Kidney (tissue), 14 donors: ENCODE results near the gene CDR2. TPM values are rescaled to one million over a fixed set of nuclear protein-coding genes. Genes with fewer than 3 reads are reported as not detected.

Experiments
- DNase-seq, 5 donors: peaks; one replicate each; pipeline ENCODE4 v3.0.0-alpha.2; 2013 to 2020
- FAIRE-seq: peaks from 2 replicates; lab custom pipeline; 2012; peaks lifted over from hg19 to GRCh38; lab: Jason Lieb, UNC
- H3K27ac ChIP-seq, 2 donors: one replicate each; pipeline ENCODE4 v1.7.0; 2013; ENCODE audit warnings: low read depth in 2 of 2, low read length in 2 of 2, inconsistent platforms in 1 of 2
- H3K27me3 ChIP-seq: one replicate; pipeline ENCODE4 v1.7.1; 2013; ENCODE audit warnings: low read length, inconsistent platforms; ENCODE audit not compliant: control insufficient read depth, insufficient read depth
- H3K36me3 ChIP-seq, 3 donors: one replicate each; pipeline versions ENCODE4 v1.7.0 to v1.7.1; 2013; ENCODE audit warnings: low read length in 3 of 3, control low read depth in 1 of 3, inconsistent platforms in 1 of 3; ENCODE audit not compliant: insufficient read depth in 3 of 3, control insufficient read depth in 2 of 3
- H3K4me1 ChIP-seq, 3 donors: one replicate each; pipeline versions ENCODE4 v1.7.0 to v1.7.1; 2013; ENCODE audit warnings: low read length in 3 of 3, inconsistent platforms in 1 of 3, low read depth in 1 of 3; ENCODE audit not compliant: control insufficient read depth in 2 of 3, insufficient read depth in 2 of 3
- H3K4me3 ChIP-seq, 3 donors: one replicate each; pipeline versions ENCODE4 v1.7.0 to v1.8.1; 2013; ENCODE audit warnings: low read length in 3 of 3, control low read depth in 1 of 3, inconsistent platforms in 1 of 3
- H3K9ac ChIP-seq, 3 donors: one replicate each; pipeline versions ENCODE4 v1.7.0 to v1.7.1; 2013; ENCODE audit warnings: low read length in 3 of 3, control low read depth in 1 of 3, inconsistent platforms in 1 of 3
- H3K9me3 ChIP-seq, 3 donors: one replicate each; pipeline versions ENCODE4 v1.7.0 to v1.7.1; 2013; ENCODE audit warnings: low read length in 3 of 3, control low read depth in 1 of 3, inconsistent platforms in 1 of 3; ENCODE audit not compliant: control insufficient read depth in 2 of 3, insufficient read depth in 1 of 3
- CTCF ChIP-seq: IDR thresholded peaks from 3 replicates; pipeline ENCODE4 v1.5.1; 2012; ENCODE audit warnings: mild to moderate bottlenecking, moderate library complexity, borderline replicate concordance; ENCODE audit not compliant: insufficient read depth; ENCODE audit errors: extremely low read depth
- intact Hi-C: fragments of 100-400 bp; cut with DNase I; formaldehyde crosslinking; loops from one replicate; pipeline ENCODE4 v1.11.1; 2022
- polyA plus RNA-seq: library from polyadenylated mRNA; stranded (reverse); fragments of 350-450 nt; fragmentation: Illumina TruSeq; extraction: RNeasy Lipid Tissue Mini Kit (QIAGEN cat#74804); gene quantifications from one replicate; pipeline ENCODE4 v1.2.3, GENCODE V29; 2014; ENCODE audit warnings: low read depth, low replicate concordance; ENCODE audit not compliant: insufficient read depth
- total RNA-seq: library from RNA; stranded (reverse); fragmentation: NEBNext Ultra II Directional; extraction: Animal tissue kit (Norgen Biotek cat#: 25700); gene quantifications from one replicate; pipeline ENCODE4 v1.2.1, GENCODE V29; 2021
- donor health status: control.
- donor health status: control.
- donor health status: control.
- donor health status: control.
- donor health status: control.
- donor health status: DM: yes; HTN: yes; CAD: no.
- donor health status: Normal renal cell carcinoma (clear cell type).

Gene CDR2
- total and polyA plus RNA-seq, 2 donors from 2014 or later: 14.4 to 29.6 TPM

GRCh38 chr16:22335668-22336246, 38.7 kb downstream of the CDR2 start:
- no peak for TF ChIP-seq CTCF
- no peaks in the 10 kb centered on the region for H3K27me3 ChIP-seq
- peaks cover 2 to 9% (median 3%) of the 10 kb centered on the region in 3 donors for H3K9me3 ChIP-seq
- FAIRE-seq (no peak), DNase-seq (no peak)
- no peak overlapping the region for H3K4me3 ChIP-seq
- H3K36me3 ChIP-seq: peaks cover 7 to 43% (median 17%) of the 10 kb centered on the region in 3 donors
- intact Hi-C loops: no loop called here
- no peak overlapping the region for H3K9ac ChIP-seq
- H3K4me1 ChIP-seq: peaks cover 0 to 2% (median 0%) of the 10 kb centered on the region in 3 donors
- no peak overlapping the region for H3K27ac ChIP-seq

GRCh38 chr16:22333457-22333994, 40.9 kb downstream of the CDR2 start:
- peaks cover 7 to 49% (median 20%) of the 10 kb centered on the region in 3 donors for H3K36me3 ChIP-seq

GRCh38 chr16:22330326-22330725, 44.1 kb downstream of the CDR2 start:
- Histone ChIP-seq H3K4me3 (no peak overlapping the region), H3K36me3 (peaks cover 7 to 53% (median 17%) of the 10 kb centered on the region in 3 donors), H3K27me3 (no peaks in the 10 kb centered on the region), H3K9ac (no peak overlapping the region), H3K27ac (no peak overlapping the region), H3K9me3 (no peaks in the 10 kb centered on the region), H3K4me1 (peaks cover 0 to 2% (median 0%) of the 10 kb centered on the region in 3 donors)
- intact Hi-C loops: no loop called here
- TF ChIP-seq CTCF: no peak
- FAIRE-seq: no peak
- DNase-seq: no peak

More at GRCh38 chr16:22333457-22333994, 40.9 kb downstream of the CDR2 start:
- Histone ChIP-seq H3K4me3 (no peak overlapping the region), H3K4me1 (peaks cover 0 to 2% (median 0%) of the 10 kb centered on the region in 3 donors), H3K27ac (no peak overlapping the region), H3K9ac (no peak overlapping the region), H3K27me3 (no peaks in the 10 kb centered on the region), H3K9me3 (peaks cover 2 to 9% (median 3%) of the 10 kb centered on the region in 3 donors)
- FAIRE-seq (no peak), DNase-seq (no peak)
- intact Hi-C loops: no loop called here
- TF ChIP-seq CTCF: no peak
